Peyer's patch (tissue), 4 donors: Measurements from ENCODE around the gene RNF225. TPM values are rescaled to one million over a fixed set of nuclear protein-coding genes. Genes with fewer than 3 reads are reported as not detected.

ENCODE experiments used
- DNase-seq, 3 donors: peaks; one replicate each; pipeline ENCODE4 v3.0.0-alpha.2; 2017 to 2019
- H3K27ac ChIP-seq, 4 donors: fragments of 200-600 bp; sonication (generic); one replicate each; pipeline ENCODE4 v1.5.1; 2016 to 2019
- H3K27me3 ChIP-seq, 2 donors: fragments of 200-600 bp; sonication (generic); one replicate each; pipeline ENCODE4 v1.5.1; 2019
- H3K36me3 ChIP-seq, 3 donors: fragments of 200-600 bp; sonication (generic); one replicate each; pipeline ENCODE4 v1.5.1; 2016 to 2019
- H3K4me1 ChIP-seq, 4 donors: fragments of 200-600 bp; sonication (generic); one replicate each; pipeline ENCODE4 v1.5.1; 2016 to 2019
- H3K4me3 ChIP-seq, 4 donors: fragments of 200-600 bp; sonication (generic); 1 replicate in 3 of 4; 2 replicates in 1 of 4; pipeline ENCODE4 v1.5.1; 2016 to 2019; ENCODE audit warnings: mild to moderate bottlenecking in 1 of 4
- H3K9me3 ChIP-seq, 4 donors: fragments of 200-600 bp; sonication (generic); one replicate each; pipeline ENCODE4 v1.5.1; 2016 to 2019; ENCODE audit warnings: mild to moderate bottlenecking in 1 of 4
- POLR2A ChIP-seq, 2 donors: fragments of 450-650 bp; IDR thresholded peaks; one replicate each; pipeline ENCODE4 v1.5.1; 2017; ENCODE audit warnings: antibody characterized with exemption in 2 of 2, mild to moderate bottlenecking in 2 of 2, moderate library complexity in 2 of 2
- total RNA-seq, 4 donors: library from RNA; depleted of rRNA; stranded (reverse); fragments of >200 nt; gene quantifications; one replicate each; pipeline ENCODE4 v1.1.0, GENCODE V29; 2016
- TF ChIP-seq, protein P1 (sequence below), 6 experiments: fragments of 450-650 bp in 4 of 6; fragments of 200-600 bp in 2 of 6; sonication (generic) in 1 of 6; IDR thresholded peaks; one replicate each; pipeline ENCODE4 v1.5.1; 2017 to 2019; ENCODE audit warnings: antibody characterized with exemption in 6 of 6, mild to moderate bottlenecking in 3 of 6, moderate library complexity in 1 of 6

Gene RNF225
- total RNA-seq, 4 donors from 2014 or later, result not detected

DNA sequence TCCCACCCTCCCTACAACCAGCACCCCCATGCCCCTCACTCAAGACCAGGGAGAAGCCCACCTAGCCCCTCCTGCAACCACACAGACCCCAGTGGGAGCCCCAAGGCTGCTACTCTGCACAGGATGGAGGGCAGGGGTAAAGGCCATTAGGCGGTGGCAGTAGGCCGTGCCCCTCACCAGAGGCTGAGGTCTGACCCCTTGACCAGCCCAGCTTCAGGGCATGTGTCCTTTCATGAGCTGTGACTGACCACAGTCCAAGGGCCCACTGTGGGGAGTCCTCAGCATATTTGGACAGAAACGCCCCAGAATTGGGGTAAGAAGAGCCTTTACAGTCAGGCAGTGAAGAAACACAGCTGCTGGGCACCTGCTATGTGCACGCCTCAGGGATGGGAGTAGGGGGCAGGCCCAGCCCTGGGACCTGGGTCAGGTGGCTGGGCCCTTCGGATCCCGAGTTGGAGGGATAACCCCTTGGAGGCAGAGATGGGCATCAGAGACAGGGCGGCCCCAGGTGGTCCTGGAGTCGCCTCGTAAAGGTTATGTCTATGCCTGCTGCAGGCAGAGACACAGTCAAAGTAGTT, 10.1 kb upstream of the RNF225 start:
- Histone ChIP-seq H3K4me1 (peaks cover 0 to 27% (median 20%) of the 10 kb centered on the region in 4 donors), H3K4me3 (peak overlapping the region in 3 of 4 donors; percentile 72 to 82 (median 78))
- TF ChIP-seq, protein P1, sequence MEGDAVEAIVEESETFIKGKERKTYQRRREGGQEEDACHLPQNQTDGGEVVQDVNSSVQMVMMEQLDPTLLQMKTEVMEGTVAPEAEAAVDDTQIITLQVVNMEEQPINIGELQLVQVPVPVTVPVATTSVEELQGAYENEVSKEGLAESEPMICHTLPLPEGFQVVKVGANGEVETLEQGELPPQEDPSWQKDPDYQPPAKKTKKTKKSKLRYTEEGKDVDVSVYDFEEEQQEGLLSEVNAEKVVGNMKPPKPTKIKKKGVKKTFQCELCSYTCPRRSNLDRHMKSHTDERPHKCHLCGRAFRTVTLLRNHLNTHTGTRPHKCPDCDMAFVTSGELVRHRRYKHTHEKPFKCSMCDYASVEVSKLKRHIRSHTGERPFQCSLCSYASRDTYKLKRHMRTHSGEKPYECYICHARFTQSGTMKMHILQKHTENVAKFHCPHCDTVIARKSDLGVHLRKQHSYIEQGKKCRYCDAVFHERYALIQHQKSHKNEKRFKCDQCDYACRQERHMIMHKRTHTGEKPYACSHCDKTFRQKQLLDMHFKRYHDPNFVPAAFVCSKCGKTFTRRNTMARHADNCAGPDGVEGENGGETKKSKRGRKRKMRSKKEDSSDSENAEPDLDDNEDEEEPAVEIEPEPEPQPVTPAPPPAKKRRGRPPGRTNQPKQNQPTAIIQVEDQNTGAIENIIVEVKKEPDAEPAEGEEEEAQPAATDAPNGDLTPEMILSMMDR (IDR thresholded peaks at IDR 0.05), result no peak
- no peak for TF ChIP-seq POLR2A (IDR thresholded peaks at IDR 0.05)

DNA sequence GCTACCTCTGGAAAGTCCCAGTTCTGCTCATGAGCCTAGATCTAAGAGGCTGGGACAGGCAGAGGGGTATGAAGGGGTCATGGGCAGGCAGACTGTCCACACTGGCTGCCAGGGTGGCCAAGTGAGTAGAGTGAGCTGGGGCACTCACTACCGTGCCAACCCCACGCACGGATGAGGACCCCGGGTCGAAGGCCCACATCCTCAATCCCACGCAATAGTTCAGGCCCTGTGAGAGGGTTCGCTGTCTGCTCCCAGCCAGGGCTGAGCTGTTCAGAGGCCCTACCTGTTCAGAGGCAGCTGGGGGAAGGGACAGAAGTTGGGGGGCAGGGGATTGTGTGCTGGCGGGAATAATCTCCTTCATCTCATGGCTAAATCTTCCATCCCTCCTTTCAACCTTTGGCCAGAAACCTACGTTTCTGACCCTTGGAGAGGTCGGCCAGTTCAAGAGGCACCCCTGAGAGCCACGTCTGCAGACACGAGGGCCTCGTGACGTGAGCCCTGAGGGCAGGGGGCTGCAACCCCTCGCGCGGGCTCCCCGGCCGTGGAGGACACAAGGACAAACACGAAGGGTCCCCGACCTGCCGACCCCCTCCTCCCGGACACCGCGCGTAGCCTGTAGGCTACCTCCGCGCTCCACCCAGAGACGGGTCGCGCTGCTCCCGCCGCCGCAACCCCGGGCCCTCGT, 9.4 kb upstream of the RNF225 start:
- H3K27me3 ChIP-seq, result no peaks in the 10 kb centered on the region
- peak overlapping the region; percentile 72 to 82 (median 79) for H3K4me3 ChIP-seq
- H3K4me1 ChIP-seq, result peaks cover 0 to 26% (median 20%) of the 10 kb centered on the region in 4 donors
- H3K9me3 ChIP-seq, result no peaks in the 10 kb centered on the region
- no peak for DNase-seq
- TF ChIP-seq, protein P1 (IDR thresholded peaks at IDR 0.05), result no peak
- no peak for TF ChIP-seq POLR2A (IDR thresholded peaks at IDR 0.05)
- peak overlapping the region; percentile 96 to 98 (median 98) for H3K27ac ChIP-seq
- H3K36me3 ChIP-seq, result peaks cover 0 to 20% (median 0%) of the 10 kb centered on the region in 3 donors

More for the DNA sequence above, 10.1 kb upstream of the RNF225 start:
- Histone ChIP-seq H3K27ac (peak overlapping the region; percentile 96 to 98 (median 98)), H3K36me3 (peaks cover 0 to 16% (median 0%) of the 10 kb centered on the region in 3 donors), H3K27me3 (no peaks in the 10 kb centered on the region), H3K9me3 (no peaks in the 10 kb centered on the region)
- no peak for DNase-seq

DNA sequence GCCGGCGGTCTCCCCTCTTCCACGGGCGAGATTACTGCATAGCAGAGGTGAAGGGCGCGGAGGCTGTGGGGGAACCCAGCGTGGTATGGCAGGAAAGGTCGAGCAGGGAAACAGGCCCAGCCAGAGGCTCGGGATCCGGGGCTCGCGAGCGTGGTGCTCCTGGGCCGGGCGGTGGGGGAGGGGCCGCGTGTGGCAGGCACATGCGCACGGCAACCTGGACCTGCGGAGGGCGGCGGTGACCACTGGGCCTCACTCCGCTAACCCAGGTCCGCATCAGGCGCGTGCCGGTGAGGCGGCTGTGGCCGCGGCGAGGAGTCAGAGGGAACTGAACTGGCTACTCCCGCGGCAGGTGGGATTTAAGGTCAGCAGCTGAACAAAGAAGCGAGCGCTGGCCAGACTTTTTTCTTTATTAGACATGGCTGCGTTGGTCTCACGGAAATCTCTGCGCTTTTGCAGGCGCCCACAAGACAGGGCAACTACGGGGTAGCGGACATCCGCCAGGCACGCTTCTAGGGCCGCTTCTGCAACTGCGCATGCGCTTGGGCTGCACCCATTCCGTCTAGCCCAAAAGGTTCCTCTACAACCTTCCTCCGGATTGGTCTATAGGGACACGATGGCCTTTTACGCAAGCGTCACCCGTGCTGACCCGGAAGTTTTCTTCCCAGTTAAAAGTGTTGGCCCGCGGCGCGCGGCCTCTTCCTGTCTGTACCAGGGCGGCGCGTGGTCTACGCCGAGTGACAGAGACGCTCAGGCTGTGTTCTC, 8.7 kb upstream of the RNF225 start, which contains the start of gene RPS5:
TSS of gene RPS5 (plus strand) at position 694 of the 762 bp plus-strand sequence. CDS start 869 bp downstream, outside the sequence.
- Histone ChIP-seq H3K4me1 (peaks cover 0 to 24% (median 19%) of the 10 kb centered on the region in 4 donors), H3K27ac (peak within 1 kb of the TSS; percentile 96 to 98 (median 98)), H3K9me3 (no peaks in the 10 kb centered on the region), H3K4me3 (peak within 1 kb of the TSS; percentile 72 to 82 (median 79)), H3K27me3 (no peaks in the 10 kb centered on the region), H3K36me3 (peaks cover 0 to 27% (median 0%) of the 10 kb centered on the region in 3 donors)
- TF ChIP-seq POLR2A (IDR thresholded peaks at IDR 0.05), result peak; percentile 59 to 66
- TF ChIP-seq, protein P1 (IDR thresholded peaks at IDR 0.05), result no peak
- peak; percentile 96 to 98 (median 96) for DNase-seq

DNA sequence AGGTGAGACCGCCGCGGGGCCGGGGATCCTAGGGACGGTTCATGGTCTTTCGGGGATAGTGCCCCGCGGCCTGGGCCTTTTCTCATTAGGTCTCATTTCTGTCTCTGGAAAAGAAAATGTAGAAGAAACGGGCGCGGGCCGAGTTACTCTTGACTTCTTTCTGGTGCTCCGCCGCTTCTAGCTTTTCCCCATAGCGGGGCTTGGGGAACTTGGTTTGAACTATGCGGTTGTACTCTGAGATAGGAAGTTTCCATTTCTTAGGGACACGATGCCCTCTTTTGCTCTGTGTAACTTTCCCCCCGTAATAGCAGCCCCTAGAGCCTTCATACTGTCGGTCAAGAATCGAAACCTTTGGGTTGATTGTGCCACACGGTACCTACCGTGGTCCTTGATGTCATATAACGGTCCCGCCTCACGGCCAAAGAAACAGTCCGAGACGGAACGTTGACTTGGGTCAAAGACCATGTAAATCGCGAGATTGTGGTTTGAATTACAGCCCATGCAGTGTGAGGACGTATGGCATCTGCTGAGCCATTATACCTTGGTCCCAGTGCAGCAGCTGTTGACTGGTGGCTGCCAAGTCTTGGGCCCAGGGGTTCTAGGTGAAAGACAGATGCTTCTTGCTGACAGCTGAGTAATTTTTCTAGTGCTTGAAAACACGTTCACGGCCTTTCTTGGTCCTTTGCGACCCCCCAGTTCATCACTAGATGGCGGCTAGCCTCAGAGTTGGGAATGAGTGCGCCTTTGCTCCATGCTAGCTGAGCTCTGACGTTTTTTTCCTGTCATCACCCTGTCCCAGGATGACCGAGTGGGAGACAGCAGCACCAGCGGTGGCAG, 7.9 kb upstream of the RNF225 start:
- TF ChIP-seq, protein P1 (IDR thresholded peaks at IDR 0.05), result no peak
- TF ChIP-seq POLR2A (IDR thresholded peaks at IDR 0.05), result no peak
- Histone ChIP-seq H3K36me3 (peaks cover 0 to 30% (median 0%) of the 10 kb centered on the region in 3 donors), H3K27me3 (no peaks in the 10 kb centered on the region), H3K4me1 (peaks cover 0 to 19% (median 16%) of the 10 kb centered on the region in 4 donors), H3K9me3 (no peaks in the 10 kb centered on the region), H3K4me3 (peak overlapping the region; percentile 72 to 82 (median 79)), H3K27ac (peak overlapping the region; percentile 96 to 98 (median 98))
- DNase-seq, result no peak

GRCh38 chr19:58388175-58388526, 7.3 kb upstream of the RNF225 start:
- no peaks in the 10 kb centered on the region for H3K27me3 ChIP-seq
- peaks cover 0 to 36% (median 0%) of the 10 kb centered on the region in 3 donors for H3K36me3 ChIP-seq
- no peak for TF ChIP-seq POLR2A (IDR thresholded peaks at IDR 0.05)
- TF ChIP-seq, protein P1 (IDR thresholded peaks at IDR 0.05), result no peak
- H3K27ac ChIP-seq, result no peak overlapping the region
- no peak for DNase-seq
- no peaks in the 10 kb centered on the region for H3K9me3 ChIP-seq
- peak overlapping the region; percentile 72 to 82 (median 79) for H3K4me3 ChIP-seq
- H3K4me1 ChIP-seq, result peaks cover 0 to 19% (median 16%) of the 10 kb centered on the region in 4 donors
